HG03378 (cell line): ENCODE results near the gene ABCA4.

Experiments
- ATAC-seq: cut with Tn5 transposase; IDR thresholded peaks from one replicate; pipeline ENCODE4 v1.9.1; 2021; ENCODE audit warnings: mild to moderate bottlenecking, moderate library complexity; ENCODE audit not compliant: unreplicated experiment

ABCA4 gene

GRCh38 chr1:93980320-93981273 is 140.4 kb downstream of the ABCA4 start:
- no peak for ATAC-seq

GRCh38 chr1:93979718-93980319 is 141.1 kb downstream of the ABCA4 start:
- no peak for ATAC-seq

GRCh38 chr1:93979040-93979717 is 141.8 kb downstream of the ABCA4 start:
- no peak for ATAC-seq

DNA sequence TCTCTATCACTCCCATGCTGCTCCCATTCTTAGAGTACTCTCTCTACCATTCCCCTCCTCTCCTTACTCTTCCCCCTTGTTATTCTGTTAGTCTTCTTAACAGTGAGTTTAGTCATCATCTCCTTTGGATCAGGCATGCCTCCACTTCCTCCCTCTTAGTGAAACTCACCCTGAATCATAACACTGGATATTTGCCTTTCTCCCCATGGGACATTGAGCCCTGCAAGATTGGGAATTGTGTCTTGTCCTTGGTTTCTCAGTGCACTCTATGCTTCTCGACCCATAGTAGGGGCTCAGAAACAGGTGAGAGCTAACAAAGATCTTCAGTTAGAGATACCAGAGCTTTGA is 143.4 kb downstream of the ABCA4 start:
- no peak for ATAC-seq

GRCh38 chr1:93976711-93977597 is 144.0 kb downstream of the ABCA4 start:
- ATAC-seq: no peak

DNA sequence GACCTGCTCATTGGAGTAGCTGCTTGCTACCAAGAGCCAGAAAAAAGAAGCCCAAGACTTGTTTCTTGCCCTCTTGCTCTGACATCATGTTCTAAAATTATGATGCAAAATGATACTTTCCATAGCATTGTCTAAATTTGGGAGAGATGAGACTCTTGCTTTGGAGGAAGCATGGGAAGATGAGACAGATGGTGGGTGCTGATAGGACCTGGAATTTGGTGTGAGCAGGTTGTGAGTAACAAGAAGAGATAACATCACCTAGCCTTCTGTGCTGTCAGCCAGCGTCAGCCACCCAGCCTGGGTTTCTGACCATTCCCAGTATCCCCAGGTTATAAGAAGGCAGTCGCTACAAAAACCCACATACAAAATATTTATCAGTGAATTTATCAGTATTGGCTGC is 144.7 kb downstream of the ABCA4 start:
- no peak for ATAC-seq

DNA sequence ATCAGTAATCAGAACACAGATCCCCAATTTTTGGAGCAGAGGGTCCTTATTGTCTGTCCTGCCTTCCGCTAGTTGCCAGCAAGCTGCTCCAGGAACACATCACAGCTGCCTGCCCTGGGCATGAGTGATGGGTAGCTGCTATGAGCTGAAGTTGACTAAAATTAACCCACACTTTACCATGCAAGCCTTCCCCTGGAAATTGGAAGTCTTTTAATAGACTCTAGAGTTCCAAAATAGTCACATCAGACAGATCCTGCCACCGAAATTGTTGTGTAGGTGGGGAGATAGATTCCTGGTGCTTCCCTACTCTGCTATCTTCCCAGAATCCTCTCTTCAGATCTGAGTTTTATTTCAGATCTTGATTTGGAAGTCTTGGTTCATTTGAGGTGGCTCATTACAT is 148.6 kb downstream of the ABCA4 start:
- ATAC-seq: no peak

- ATAC-seq: no peak
Measured at GRCh38 chr1:93969887-93970286, 151.1 kb downstream of the ABCA4 start.

DNA sequence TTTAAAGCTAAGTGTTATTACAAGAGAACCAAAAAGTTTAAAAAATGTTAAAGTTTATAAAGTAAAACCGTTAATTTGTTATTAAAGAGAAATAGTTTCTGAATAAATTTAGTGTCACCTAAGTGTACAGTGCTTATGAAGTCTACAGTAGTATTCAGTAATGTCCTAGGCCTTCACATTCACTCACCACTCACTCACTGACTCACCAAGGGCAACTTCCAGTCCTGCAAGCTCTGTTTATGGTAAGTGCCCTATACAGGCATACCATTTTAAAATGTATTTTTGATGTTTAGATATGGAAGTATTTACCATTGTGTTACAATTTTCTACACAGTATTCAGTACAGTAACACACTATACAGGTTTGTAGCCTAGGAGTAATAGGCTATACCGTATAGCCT is 151.6 kb downstream of the ABCA4 start:
- ATAC-seq: no peak

DNA sequence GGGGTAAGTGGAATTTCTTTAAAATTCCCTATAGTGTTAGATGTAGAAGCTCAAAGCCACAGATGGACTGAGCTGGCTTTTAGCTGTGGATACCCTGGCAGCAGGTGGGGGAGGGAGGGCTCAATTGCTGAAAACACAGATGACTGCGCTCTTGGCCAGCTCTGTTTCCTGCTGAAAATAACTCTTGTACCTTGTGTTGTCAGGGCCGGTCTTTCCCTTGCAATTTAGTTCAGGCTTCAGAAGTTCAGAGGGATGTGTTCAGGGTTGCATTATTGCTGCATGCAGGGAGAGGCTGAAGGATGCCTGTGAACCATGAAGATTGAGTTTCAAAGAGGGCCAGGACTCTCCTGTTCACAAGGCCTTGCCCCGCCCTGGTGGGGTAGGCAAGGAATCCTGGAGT is 153.6 kb downstream of the ABCA4 start:
- no peak for ATAC-seq

GRCh38 chr1:93965888-93966287 is 155.1 kb downstream of the ABCA4 start:
- no peak for ATAC-seq

DNA sequence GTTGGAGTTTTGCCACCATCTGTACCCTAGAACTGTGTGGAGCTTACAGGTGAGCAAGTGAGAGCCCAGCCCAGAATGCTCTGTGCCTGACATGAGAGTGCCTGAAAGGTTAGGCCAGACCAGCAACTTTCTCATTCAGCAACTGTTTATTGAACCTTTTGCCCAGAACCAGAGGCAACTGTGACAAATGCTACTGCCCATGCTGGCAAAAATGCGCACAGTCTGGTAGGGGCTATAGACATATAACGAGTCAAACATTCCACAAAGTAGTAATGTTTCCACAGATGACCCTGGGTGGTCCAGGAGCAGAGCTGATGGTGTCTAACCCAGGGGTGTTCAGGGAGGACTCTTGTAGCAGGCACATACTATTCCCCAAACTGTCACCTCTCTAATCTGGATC is 155.7 kb downstream of the ABCA4 start:
- ATAC-seq: no peak

GRCh38 chr1:93964777-93965200 is 156.2 kb downstream of the ABCA4 start:
- no peak for ATAC-seq

GRCh38 chr1:93964096-93964776 is 156.7 kb downstream of the ABCA4 start:
- no peak for ATAC-seq

GRCh38 chr1:93963585-93963984 is 157.4 kb downstream of the ABCA4 start:
- ATAC-seq: no peak

DNA sequence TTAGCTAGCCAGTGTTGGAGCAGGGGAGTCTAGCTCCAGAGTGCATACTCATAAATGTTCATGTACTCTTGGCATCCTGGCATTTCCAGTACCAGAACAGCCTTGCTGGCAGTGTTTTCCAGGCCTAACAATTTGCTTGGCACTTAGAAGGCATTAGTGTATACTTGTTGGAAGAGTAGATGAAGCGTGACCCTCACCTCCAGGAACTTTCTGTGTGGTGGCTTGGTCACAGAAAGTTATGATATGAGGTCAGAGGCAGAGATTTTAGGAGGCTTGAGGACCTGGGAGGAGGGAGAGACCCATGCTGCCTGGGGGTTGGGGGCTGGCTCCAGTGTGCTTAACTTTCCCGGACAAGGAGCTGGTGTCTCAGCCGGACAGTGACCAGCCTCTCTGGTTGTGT is 159.0 kb downstream of the ABCA4 start:
- no peak for ATAC-seq

DNA sequence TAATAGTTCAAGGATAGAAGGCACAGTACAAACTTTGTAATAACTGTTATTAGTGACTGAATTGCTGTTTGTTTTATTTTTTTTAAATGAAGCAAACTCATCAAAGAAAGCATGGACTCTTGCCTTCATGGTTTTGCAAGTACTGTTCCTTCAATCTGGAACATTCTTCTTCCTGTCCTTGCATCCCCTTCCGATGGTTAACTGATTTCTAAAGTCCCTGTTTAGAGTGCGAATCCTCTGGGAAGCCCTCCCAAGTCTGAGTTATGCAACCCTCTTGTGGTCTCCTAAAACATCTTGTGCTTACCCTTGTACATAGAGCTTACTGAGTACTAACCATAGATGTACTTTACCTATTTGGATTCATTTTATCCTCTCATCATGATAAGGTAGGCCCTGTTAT is 159.5 kb downstream of the ABCA4 start:
- ATAC-seq: no peak

DNA sequence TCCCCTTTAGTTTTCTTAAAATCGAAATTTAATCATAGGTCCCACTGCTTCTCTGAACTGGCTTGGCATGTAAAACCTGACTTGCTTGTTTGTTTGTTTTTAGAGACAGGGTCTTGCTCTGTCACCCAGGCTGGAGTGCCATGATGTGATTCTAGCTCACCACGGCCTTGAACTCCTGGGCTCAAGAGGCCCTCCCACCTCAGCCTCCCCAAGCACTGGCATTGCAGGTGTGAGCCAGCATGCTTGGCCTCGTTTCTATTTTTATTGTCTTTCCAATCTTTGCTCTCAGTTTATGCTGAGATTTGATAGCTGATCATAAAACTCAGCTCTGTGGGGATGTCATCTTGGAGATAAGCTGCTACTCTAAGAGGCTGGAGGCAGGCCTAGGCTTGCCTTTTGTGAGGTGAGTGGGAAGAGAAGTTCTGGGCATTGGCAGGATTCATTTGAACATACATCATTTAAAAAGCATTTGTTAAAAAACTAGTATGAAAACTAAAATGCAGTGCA is 160.3 kb downstream of the ABCA4 start:
- ATAC-seq: no peak

DNA sequence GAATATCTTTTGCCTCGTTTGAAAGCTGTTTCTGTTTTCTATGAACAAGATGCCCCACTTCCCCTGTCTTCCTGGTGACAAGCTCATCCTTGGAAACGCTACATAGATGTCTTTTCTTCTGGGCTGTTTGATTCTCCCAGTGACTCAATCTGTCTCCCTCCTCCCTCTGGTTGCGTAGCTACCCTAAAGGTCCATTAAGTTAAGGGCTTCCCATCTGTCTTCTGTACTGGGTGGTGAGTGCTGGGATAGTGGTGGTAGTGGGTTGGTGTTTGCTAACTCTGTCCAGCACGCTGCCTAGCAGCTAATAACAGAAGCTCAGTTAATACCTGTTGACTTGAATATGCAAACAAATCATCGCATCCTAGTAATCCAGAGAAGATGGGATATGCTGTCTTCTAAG is 161.5 kb downstream of the ABCA4 start:
- ATAC-seq: no peak

- no peak for ATAC-seq
Measured at GRCh38 chr1:93958726-93959100, 162.2 kb downstream of the ABCA4 start.
